HL-60 (cell line): Measurements from ENCODE around the gene BOLA3.

Experiments used
- CTCF ChIP-seq: IDR thresholded peaks from one replicate; pipeline ENCODE4 v1.5.1; 2011; ENCODE audit warnings: low read length, control low read depth, inconsistent platforms; ENCODE audit not compliant: insufficient read depth
- GABPA ChIP-seq: IDR thresholded peaks from 2 replicates; pipeline ENCODE4 v1.6.1; 2012; ENCODE audit warnings: low read depth
- POLR2AphosphoS5 ChIP-seq: IDR thresholded peaks from 2 replicates; pipeline ENCODE4 v1.6.1; 2012; ENCODE audit warnings: low read depth
- REST ChIP-seq: IDR thresholded peaks from 2 replicates; pipeline ENCODE4 v1.6.1; 2012; ENCODE audit warnings: low read depth; ENCODE audit not compliant: insufficient replicate concordance

- TF ChIP-seq REST (peak; percentile 64), CTCF (peak; percentile 24), POLR2AphosphoS5 (peak; percentile 69; the same call in 1 of the 2 replicates), GABPA (0 out of 2 replicates have a peak, but pooled peaks have one; percentile 21)
Observed at GRCh38 chr2:74147727-74148456, at the start of gene BOLA3.
